ENCODE results near the gene RGS10. TPM values are rescaled to one million over a fixed set of nuclear protein-coding genes. Genes with fewer than 3 reads are reported as not detected.

The RGS10 gene
- total and polyA plus RNA-seq, 2 of the 8 experiments (the other 6 are each of a cell fraction or from before 2014, with no cell fraction given): 5.5 to 13.1 TPM

- Histone ChIP-seq H2BK20ac (ENCODE audit: low read length) (no peak overlapping the region), H4K20me1 (replicated peaks in 1 of 2; ENCODE audit: control insufficient read depth in 1 of 2, insufficient read depth in 2 of 2, low read length in 2 of 2) (peaks cover 17 to 25% of the 10 kb centered on the region in 2 experiments), H3K9me3 (ENCODE audit: insufficient read depth in 2 of 2, low read depth in 1 of 2, low read length in 1 of 2) (no peaks in the 10 kb centered on the region), H2AFZ (ENCODE audit: low read length) (no peak overlapping the region), H3K4me2 (ENCODE audit: insufficient read depth in 1 of 2, low read depth in 2 of 2, low read length in 2 of 2) (no peak overlapping the region), H3K4me3 (ENCODE audit: extremely low read depth in 1 of 4, insufficient read depth in 2 of 4, low read depth in 3 of 4, low read length in 4 of 4) (no peak overlapping the region), H2BK5ac (ENCODE audit: low read depth, low read length) (no peak overlapping the region), H3K56ac (replicated peaks; ENCODE audit: insufficient read length, low read depth, low read length) (no peak overlapping the region), H3K9ac (replicated peaks in 1 of 4; ENCODE audit: extremely low read depth in 1 of 4, low read depth in 3 of 4, low read length in 3 of 4) (no peak overlapping the region), H3K23me2 (ENCODE audit: low read depth, low read length) (no peaks in the 10 kb centered on the region; the same call in 1 of the 2 replicates), H3K27me3 (replicated peaks in 1 of 4; ENCODE audit: control insufficient read depth in 3 of 4, extremely low read depth in 1 of 4, insufficient read depth in 3 of 4, low read length in 3 of 4) (no peaks in the 10 kb centered on the region), H2BK120ac (replicated peaks; ENCODE audit: low read depth, low read length) (no peak overlapping the region), H3K79me1 (ENCODE audit: low read depth, low read length) (peaks cover 6% of the 10 kb centered on the region; the same call in 1 of the 2 replicates), H2AK5ac (ENCODE audit: low read depth, low read length) (no peak overlapping the region), H2BK12ac (ENCODE audit: low read depth, low read length) (no peak overlapping the region), H3K79me2 (ENCODE audit: control insufficient read depth in 1 of 2, insufficient read depth in 2 of 2, low read length in 2 of 2) (peaks cover 27 to 96% of the 10 kb centered on the region in 2 experiments), H3K27ac (ENCODE audit: low read depth, low read length) (no peak overlapping the region), H4K91ac (replicated peaks; ENCODE audit: insufficient read length, low read length) (no peak overlapping the region), H3K36me3 (ENCODE audit: control insufficient read depth in 2 of 4, insufficient read depth in 4 of 4, low read length in 3 of 4) (peaks cover 0 to 60% (median 21%) of the 10 kb centered on the region in 4 experiments; a peak in 5 of 8 replicates), H4K8ac (ENCODE audit: extremely low read depth, insufficient read depth, low read length) (no peak overlapping the region), H3K18ac (ENCODE audit: extremely low read depth, low read length) (no peak overlapping the region), H3K14ac (ENCODE audit: insufficient read length) (no peak overlapping the region), H4K5ac (ENCODE audit: insufficient read length, low read depth, low read length) (no peak overlapping the region), H2BK15ac (ENCODE audit: low read length) (no peak overlapping the region), H3K4me1 (replicated peaks in 1 of 4; ENCODE audit: control insufficient read depth in 3 of 4, insufficient read depth in 4 of 4, low read length in 3 of 4) (no peaks in the 10 kb centered on the region), H3K23ac (ENCODE audit: insufficient read length) (no peak overlapping the region), H3K4ac (replicated peaks; ENCODE audit: insufficient read length, low read depth, low read length) (no peak overlapping the region)
- CTCF ChIA-PET (ENCODE audit: partially characterized antibody): interaction anchor here (0.7 to 1.3 kb wide), 3 partner anchors 169 to 394 kb away, joined by 3 to 6 read pairs (median 4); no protein-coding TSS in a partner anchor
- 93% methylated on average over 4 of the region's 4 CpGs; no CpG with 5 or more reads in 1 of the 2 experiments for WGBS, 2 experiments (ENCODE audit: extremely low coverage in 1 of 2, insufficient coverage in 1 of 2, insufficient read length in 1 of 2, insufficient replicate concordance in 2 of 2, low coverage in 1 of 2, low lambda C conversion rate in 2 of 2, missing lambda C conversion rate in 1 of 2)
- TF ChIP-seq CEBPB (IDR thresholded peaks at IDR 0.05; ENCODE audit: low read depth, low read length) (no peak), SUZ12 (IDR thresholded peaks at IDR 0.05; ENCODE audit: low read length) (no peak)
- no peak for DNase-seq (ENCODE audit: low read depth in 1 of 2, low spot score in 2 of 2)
- POLR2A ChIA-PET (ENCODE audit: partially characterized antibody): interaction anchor here (1.0 to 1.6 kb wide), 3 partner anchors 9 to 19 kb away, joined by 3 read pairs; partner anchors contain the start of gene TIAL1
- FAIRE-seq: no peak
These were observed 45.6 kb upstream of the RGS10 start for GRCh38 chr10:119588071-119588470.

All from H1 (cell line).